GM03348 (cell line): ENCODE measurements around the gene SH2D2A.

Experiments used
- DNase-seq: peaks from one replicate; pipeline ENCODE4 v3.0.0; 2012; ENCODE audit warnings: low spot score

SH2D2A gene

DNA sequence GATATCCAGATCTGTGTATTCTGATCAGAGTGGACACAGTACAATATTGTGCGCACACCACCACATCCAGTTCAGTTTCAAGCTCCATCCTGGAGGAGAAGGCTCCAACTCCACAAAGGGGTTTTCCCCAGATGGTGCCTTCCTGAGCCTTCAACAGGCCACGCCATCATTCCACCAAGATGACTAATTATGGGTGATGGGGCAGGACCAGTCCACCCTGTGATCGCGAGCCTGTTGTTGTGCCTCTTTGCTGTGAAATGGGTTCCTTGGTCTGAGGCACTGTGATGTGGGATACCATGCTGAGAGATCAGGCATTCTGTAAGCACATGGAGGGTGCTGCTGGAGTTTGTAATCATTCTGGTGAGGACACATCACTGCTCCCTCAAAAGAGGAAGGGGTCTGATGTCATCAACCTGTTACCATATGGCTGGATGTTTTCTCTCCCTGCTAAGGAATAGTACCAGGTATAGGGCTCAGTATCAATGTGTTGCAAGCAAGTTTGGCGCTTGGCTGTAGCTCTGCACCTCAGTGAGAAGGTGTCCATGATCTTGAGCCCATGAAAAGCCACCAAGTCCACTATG, 6.7 kb upstream of the SH2D2A start:
- DNase-seq: no peak

DNA sequence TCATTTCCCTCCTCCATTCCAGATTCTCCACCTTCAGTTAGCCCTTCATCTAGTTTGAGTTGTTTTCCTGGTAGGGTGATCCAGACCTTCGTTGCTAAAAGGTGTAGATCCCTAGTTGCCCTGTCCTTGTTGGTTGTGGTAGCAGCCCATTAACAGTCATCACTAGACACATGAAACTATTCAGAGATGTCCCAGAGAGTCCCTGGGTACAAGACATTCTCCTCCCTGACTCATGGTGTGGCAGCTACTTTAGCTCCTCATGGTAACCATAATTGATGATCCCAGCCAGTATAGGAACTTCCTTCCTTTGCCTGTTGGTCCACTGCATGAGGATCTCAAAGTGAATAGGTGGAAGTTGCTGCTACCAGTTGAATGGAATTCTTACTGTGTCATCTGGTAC, 6.0 kb upstream of the SH2D2A start:
- DNase-seq: no peak

- DNase-seq: peak; percentile 75
Measured at GRCh38 chr1:156821801-156822200, 5.2 kb upstream of the SH2D2A start.

- no peak for DNase-seq
Measured at GRCh38 chr1:156815961-156816422, 656 bp downstream of the SH2D2A start.

DNA sequence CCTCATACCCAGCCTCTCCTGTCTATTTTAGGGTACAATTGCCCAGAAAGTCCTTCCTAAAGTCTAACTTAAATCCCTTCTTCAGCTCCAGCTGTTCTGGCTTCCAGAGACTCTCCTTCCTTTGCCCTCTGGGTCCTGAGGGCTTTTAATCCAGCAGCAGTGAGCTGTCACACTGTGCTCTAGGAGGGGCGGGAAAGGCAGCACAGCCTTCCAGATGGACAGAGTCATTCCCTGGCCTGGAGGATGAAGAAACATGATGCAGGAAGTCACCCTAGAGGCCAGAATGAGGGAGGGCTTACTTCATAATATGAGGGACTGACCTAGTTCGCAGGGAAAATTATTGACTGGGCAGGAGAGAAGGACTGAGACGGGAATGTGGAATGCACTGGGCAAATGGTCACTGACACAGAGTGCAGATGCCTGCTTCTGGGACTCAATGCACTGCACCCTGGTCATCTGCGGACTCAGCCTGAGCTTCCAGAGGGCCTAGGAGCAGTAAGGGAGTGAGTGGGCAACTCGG, 1.3 kb downstream of the SH2D2A start:
- DNase-seq: peak; percentile 76

DNA sequence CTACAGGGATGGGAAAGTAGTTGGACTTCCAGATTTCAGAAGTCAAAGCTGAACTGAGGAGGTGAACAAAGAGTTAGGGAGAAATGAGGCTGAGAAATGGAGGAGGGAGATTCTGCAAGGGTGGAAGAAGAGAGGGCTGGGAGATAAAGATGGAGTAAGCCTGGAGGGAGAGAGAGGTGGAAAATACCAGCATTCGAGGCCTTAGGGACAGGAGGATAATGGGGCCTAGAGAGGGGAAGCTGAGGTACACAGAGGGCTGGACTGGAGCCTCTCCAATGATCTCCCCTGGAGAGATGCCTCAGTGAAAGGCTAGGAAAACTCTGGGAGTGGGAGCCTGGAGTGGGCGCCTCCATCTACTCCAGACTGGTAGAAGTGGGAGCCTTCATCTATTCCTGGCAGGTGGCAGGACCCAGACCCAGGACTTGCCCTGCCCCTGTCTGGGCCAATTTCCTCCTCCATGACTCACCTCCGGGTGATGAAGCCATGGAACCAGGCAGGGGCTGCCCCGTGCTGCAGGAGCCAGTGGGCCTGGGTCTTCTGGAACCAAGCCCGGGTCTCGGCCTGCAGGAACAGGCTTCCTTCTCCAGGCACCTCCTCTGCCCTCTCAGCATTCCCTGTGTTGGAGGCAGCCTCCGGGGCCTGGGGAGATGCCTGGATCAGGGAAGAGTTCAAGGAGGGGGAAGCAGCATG, 1.9 kb downstream of the SH2D2A start:
- DNase-seq: no peak

DNA sequence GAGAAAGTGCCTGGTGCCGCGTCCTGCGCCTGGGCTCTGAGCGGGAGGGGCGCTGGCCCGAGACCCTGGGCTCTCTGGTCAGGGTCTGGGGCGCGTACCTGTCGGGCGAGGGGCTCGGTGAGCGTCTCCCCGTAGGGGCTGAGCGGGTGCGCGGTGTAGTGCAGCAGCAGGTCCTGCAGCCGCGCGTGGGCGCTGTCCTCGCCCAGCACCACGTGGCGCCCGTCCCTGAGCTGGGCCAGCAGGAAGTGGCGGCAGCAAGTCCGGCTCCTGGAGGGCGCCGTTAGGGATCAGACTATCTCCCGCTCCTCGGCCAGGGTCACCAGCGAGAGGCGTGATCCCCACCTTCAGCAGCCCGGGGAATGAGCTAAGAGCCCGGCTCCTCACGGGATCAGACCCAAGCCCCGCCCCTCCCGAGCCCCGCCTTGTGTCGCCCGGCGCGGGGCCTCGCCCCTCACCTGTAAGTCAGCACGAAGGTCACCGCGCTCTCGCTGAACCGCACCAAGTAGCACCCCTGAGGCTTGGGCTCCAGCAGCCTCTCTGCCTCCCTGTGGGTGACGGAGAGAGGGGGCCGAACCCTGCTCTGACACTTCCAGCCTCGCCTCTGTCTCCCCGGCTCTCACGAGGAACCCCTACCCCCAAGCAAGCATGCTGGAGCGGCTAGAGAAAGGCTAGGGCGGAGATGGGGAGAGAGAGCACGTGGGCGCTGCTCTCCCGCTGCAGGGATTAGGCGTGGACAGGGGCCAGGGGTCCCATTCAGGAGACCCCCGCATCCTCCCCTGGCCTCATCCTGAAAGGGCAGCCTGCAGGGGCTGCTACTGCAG, 2.7 kb downstream of the SH2D2A start:
- DNase-seq: peak; percentile 63

DNA sequence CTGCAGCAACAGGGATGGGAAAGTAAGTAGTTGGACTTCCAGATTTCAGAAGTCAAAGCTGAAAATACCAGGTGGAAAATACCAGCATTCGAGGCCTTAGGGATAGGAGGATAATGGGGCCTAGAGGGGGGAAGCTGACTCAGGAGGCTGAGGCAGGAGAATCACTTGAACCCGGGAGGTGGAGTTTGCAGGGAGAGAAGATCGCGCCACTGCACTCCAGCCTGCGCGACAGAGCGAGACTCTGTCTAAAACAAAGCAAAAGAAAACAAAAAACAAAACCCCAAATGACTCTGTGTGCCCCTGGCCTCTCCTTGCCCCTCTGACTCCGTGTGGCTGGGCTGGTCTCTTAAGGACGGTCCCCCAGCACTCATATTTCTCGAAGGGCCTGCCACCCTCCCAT, 3.4 kb downstream of the SH2D2A start:
- DNase-seq: no peak

DNA sequence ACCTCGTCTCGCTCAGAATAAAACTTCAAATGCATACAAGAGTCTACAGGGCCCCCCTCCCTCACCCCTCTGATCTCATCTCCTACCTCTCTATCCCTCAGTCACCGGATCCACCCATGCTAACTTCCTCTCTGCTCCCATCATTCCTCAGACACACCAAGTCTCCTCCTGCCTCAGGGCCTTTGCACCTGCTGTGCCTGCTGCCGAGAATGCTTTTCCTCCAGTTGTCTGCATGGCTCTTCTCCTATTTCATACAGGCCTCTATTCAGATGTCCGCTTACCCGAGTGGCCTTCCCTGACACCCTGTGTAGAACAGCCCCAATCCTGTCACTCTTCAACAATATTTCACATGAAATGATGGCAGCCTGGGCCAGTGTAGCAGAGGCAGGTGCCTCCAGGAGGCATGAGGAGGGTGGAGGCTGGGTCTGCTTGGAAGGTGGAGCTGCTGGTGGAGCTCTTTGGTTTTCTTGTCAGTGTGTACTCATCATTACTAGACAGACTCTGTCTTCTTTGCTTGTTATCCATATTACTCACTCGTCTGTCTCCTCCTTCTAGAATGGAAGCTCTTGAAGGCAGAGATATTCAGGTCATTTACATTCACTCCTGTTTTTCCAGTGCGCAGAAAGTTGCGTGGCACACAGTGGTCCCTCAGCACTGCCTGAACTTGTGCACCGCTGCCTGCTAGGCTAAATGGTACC, 4.2 kb downstream of the SH2D2A start:
- no peak for DNase-seq

- no peak for DNase-seq
Measured at GRCh38 chr1:156811168-156811567, 5.5 kb downstream of the SH2D2A start.

- DNase-seq: no peak
Measured at GRCh38 chr1:156809711-156810366, 6.8 kb downstream of the SH2D2A start.

GRCh38 chr1:156809281-156809680, 7.4 kb downstream of the SH2D2A start:
- DNase-seq: no peak

- no peak for DNase-seq
Measured at GRCh38 chr1:156808186-156809030, 8.2 kb downstream of the SH2D2A start.

DNA sequence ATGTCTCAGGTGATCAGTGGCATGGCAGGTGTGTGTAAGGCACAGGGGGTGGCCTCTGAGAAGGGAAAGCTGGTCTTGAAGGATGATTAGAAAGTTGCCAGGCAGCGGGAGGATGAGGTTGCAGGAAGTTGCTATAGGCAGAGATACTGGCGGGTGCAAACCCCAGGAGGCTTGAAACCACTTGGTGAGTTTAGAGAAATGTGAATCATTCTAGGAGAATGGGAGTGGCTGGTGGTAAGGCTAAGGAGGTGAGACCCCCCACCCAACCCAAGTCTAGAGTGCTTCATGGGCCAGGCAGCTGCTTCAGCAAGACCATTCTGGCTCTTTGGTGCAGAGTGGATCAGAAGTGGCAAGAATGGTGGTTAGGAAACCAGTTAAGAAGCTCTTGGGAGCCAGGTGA, 9.0 kb downstream of the SH2D2A start:
- no peak for DNase-seq

GRCh38 chr1:156806512-156807440, 9.9 kb downstream of the SH2D2A start:
- no peak for DNase-seq

DNA sequence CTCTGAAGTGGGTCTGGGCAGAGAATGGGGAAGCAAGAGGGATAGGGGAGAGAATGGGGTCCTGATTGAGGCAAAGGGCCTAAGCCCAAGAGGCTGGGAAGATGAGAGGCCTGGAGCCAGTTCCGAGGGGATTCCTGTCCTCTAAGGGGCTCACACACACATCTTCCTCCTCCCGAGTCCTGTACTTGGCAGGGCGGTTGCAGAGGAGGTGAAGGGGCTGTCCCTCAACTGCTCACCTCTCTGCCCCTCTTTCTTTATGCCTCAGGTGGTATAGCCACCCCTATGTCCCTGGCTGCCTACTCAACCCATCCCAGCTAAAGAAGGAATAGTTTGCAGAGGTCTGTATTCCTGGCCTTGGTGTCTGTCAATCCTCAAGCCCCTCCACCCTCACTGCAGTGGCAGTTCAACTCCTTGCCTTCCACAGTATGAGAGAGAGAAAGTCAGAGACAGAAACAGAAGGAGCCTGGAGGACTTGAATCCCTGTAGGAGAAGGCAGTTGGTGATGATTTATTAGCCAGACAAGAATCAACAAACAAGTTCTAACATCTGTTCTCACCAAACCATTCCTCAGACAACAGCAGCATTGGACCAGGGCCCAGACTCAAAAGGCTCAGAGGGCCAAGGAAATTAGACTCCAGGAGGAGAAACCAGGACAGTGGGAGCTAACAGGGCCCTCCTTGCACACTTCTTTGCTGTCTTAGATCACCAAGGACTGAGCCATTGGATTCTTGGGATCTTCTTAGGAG, 10.7 kb downstream of the SH2D2A start:
- DNase-seq: peak; percentile 87

DNA sequence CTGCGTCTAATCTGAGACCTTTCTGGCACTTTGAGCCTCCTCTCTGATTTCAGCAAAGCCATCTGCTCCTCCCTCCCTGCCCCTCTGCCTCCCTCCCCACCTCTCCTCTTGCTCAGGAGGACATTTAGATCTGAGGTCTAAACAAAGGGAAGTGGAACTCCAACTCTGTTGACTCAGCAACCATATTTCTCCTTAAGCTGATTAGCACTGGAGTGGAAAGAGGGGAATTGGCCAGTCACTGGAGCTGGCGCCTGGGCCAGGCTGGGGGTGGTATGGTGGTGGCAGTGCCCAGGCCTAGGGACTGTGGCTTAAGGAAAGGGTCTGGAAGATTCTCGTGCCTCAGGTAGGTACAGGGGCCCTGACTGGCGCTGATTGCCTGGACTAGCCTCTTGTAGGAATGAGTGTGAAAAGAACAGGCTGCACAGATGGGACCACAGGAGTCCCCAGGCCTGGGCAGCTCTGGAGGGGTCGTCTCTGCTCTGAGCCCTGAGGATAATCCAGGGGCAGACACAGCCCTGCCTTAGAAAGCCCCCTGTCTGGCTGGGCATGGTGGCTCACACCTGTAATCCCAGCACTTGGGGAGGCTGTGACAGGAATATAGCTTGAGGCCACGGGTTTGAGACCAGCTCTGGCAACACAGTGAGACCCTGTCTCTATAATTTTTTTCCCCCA, 11.9 kb downstream of the SH2D2A start:
- DNase-seq: no peak

- DNase-seq: no peak
Measured at GRCh38 chr1:156804026-156804425, 12.6 kb downstream of the SH2D2A start.
